ENCODE results near the gene RPS3.
"Not testable (repeated sequence)": the region's sequence is repeated elsewhere in the genome, so short reads cannot be mapped to it uniquely, and the experiment has no call there.

Gene RPS3

DNA sequence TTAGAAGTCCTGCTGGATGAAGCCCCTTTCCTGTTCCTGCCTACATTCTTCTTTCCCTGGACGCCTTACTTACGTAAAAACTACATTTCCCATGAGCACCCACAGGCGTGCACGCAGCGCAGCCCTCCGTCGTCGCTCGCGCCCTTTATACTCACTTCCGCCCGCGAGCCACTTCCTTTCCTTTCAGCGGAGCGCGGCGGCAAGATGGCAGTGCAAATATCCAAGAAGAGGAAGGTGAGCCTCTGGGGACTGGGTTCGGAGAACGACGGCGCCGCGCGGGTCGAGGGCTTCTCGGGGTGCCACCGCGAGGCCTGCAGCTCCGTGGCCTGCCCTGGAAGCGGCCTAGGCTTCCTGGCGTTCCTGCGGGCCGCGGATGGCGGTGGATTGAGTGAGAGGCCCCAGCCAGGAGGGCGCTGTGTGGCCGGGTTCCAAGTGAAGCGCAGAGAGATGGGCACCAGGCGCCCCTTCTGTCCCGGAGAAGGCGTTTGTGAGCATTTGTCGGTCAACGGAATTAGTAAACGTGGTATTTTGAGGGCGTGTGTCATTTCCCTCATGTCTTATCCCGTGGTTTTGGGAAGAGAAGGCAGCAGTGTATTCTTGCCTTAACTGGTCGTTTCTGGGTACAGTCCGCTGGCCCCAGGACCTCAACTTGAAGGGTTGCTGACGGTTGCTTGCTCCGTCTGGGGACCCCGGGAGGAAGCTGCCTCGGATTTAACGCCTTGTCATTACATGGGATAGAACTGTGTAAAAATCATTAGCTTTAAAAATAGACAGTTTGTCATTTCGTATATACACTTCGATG, at the start of gene RPS3:
Gene RPS3 (plus strand): TSS at position 175 of the 802 bp plus-strand sequence. CDS start 30 bp downstream, at position 205.
- DNase-seq (ENCODE audit: low read depth), result peak; percentile 73

DNA sequence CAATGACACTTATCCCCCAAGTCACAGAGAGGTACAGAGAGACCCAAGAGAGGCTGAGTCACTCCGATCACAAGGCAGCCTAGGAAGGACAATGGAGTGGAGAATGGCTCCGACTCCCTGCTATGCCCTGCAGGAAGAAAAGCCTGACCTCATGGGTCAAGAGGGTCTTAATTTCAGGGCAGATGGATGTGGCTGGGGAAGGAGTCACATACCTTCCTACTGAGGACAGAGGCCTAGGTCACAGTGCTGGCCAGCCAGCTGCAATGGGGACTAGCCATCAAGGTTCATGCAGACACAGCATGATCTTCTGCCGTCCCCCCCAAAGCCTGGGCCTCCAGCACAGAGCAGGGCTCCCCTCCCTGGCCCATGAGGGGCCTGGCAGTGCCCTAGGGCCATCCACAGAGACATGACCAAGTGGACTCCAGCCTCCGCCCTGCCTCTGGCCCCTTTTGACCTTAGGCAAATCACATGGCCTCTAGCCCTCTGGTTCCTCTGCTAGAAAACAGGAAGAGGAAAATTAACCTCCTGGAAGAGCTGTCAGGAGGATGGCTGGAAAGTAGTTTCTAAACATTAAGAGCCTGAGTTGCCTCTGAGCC, 49.7 kb upstream of the RPS3 start:
- DNase-seq (ENCODE audit: low read depth), result no peak

DNA sequence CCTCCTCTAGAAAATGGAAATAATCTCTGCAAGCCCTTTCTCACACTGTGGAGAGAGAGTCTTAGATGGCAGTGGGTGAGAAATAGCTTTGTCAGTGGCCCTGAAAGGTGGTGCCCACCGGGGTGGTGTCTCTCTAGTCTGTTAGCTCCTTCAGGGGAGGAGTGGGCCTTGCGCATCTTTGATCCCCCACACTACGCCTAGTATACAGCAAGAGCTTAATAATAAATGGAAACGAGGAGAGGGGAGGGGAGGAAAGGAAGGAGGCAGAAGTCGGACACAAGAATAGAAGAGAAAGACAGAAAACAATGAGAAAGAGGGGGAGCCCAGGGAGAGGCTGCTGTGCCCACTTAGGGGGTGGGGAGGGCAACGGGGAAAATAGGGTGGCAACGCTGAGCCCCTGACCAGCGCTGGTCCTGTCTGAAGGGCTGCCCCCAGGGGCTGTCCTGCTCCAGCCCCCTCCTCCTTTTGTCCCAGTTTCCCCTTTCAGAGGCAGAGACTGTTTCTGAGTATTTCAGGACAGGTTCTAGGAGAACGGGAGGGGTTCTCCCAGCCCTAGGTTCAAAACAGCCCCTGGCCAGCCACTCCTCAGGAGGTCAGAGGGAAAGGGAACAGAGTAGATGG, 49.1 kb upstream of the RPS3 start:
- DNase-seq (ENCODE audit: low read depth), result no peak

DNA sequence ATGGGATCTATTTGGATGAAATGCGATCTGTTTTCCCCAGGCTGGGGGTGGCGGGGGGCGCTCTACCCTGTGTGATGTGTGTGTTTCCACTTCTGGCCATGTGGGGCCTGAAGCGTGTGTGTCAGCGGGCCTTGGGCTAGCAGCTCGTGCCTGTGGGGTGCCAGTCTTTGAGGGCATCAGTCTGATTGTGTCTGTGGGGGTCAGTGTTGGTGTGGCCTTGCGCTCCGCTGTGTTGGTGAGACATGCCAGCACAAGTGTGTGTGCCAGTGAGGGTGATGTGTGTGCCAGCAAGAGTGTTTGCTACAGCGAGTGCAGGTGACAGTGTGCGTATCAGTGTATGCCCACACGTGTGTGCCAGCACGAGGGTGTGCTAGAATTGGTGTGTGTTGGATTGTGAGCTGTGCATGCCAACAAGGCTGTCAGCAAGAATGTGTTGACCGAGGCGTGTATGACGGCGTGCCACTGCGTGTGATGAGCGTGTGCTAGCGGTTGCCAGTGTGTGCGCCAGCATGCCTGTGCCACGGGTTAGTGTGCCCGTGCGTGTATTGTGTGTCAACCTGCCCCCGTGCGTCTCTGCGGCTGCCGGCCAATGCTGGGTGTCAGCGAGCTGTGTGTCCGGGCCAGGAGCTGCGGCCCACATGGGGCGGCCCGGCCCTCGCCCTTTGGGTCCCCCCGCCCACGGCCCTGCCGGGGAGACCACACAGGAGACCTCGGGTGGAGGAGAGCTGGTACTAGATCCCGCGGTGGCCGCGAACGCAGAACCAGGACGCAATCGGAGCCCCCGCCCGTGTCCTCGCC, 48.4 kb upstream of the RPS3 start:
- no peak for DNase-seq (ENCODE audit: low read depth)

DNA sequence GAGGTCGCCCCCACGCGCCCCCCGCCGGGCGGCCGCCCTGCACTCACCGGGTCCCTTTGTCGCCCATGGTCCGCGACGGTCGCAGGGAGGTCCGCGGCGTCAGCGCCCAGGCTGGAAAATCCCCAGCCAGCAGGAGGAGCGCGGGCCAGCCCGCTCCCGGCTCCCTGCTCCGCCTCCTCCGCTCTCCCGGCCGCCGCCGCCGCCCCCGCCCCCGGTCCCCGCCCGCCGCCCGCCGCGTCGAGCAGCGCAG, 47.9 kb upstream of the RPS3 start, which contains the start of gene ARRB1:
Gene ARRB1 (minus strand): TSS at position 121 of the 250 bp plus-strand sequence. CDS start 54 bp downstream, at position 67.
- DNase-seq (ENCODE audit: low read depth), result no peak

DNA sequence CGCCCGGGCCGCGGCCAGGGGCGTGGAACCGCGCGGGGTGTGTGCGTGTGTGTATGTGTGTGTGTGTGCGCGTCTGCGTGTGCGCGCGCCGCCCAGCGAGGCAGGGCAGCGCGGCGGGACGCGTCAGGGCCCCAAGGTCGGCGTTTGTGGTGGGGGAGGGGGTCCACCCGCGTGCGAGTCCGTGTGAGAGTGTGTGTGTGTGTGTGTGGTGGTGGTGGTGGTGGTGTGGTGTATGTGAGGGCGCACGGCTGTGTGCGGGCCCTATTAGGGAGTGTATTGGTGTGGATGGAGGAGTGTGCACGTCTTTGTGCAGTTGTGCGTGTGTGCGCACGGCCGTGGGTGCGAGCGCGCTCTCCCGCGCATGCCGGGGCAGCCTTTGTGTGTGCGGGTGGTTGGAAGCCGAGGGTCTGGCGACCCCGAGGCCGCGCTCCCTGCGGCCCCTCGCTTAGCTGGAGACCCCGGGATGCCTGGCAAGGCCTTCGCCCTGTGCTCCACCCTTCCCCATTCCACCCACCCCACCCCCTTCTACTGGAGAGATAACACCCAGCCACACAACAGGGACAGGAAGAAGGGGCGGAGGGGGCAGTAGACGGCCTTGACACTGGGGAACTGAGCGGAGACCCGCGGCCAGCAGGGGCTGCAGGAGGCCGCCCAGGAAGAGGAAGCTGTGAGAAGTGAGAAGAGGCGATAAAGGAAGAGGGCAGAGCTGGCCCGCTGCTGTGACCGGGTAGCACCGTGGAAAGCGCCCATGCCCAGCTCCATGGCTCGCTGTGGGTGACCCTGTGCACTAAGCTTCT, 47.3 kb upstream of the RPS3 start:
- DNase-seq (ENCODE audit: low read depth), result no peak

DNA sequence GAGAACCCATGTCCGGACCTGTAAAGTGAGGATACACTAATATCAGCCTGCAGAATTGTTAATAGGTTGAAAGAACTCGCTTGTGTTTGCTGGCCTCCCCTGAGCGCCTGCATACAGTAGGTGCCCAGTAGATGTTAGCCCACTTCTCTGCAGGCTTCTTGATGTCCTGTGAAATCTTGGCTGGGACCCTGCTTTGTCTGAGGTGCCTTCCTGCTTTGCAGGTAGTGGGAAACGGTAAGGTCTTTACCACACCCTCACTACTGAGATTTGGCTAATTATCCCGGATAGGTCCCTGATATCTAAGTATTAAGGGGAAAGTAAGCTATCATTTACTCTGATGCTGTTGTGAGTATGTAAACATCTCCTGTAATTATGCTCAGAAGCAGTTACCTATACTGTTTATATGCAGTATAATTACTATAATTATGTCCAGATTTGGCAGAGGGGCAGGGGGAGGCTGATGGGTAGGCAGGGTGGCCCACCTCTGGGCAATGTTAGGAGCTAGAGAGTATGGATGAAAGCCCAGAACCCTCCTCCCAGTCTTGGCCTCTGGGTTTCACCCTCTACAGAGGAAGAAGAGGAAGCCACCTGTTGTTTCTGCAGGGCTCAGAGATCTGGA, 46.6 kb upstream of the RPS3 start:
- no peak for DNase-seq (ENCODE audit: low read depth)

DNA sequence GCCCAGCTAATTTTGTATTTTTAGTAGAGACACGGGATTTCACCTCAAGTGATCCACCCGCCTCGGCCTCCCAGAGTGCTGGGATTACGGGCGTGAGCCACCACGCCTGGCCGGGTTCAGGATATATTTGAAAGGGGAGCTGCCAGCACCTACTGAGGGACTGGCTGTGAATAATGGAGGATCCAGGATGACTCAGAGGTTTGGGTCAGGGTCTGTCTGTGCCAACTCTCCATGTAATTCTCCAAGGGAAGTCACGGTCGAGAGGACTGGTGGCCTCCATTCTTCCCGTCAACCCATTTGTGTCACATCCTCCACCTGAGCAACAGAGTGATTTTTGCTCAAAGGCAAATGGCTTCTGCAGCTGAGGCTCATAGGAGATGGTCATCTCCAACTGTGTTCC, 44.3 kb upstream of the RPS3 start:
- no peak for DNase-seq (ENCODE audit: low read depth)

DNA sequence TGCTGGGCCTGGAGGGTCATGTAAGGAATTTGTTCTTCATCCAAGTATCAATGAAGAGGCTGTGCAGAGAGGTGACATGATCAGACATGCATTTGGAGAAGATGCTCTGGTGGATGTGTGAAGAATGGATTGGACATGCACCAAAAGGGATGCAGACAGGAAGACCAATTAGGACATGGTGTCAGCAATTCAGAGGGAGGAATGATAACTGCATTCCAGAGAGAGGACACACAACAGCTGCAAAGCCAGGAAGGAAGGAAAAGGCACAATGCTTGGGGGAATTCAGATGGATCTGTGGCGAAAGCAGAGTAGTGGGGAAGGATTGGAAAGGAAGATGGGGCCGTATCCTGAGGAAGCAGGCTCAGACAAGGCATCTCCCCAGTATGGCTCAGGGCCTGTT, 42.7 kb upstream of the RPS3 start:
- DNase-seq (ENCODE audit: low read depth), result no peak

DNA sequence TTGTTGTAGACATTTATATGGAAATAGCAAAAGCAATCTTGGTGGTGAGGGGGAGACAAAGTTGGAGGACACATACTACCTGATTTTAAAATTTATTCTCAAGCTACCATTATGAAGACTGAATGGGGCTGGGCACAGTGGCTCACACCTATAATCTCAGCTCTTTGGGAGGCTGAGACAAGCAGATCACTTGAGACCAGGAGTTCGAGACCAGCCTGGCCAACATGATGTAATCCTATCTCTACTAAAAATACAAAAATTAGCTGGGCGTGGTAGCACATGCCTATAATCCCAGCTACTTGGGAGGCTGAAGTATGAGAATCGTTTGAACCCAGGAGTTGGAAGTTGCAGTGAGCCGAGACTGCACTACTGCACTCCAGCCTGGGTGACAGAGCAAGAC, 37.0 kb upstream of the RPS3 start:
- not testable (repeated sequence) for DNase-seq (ENCODE audit: low read depth)

DNA sequence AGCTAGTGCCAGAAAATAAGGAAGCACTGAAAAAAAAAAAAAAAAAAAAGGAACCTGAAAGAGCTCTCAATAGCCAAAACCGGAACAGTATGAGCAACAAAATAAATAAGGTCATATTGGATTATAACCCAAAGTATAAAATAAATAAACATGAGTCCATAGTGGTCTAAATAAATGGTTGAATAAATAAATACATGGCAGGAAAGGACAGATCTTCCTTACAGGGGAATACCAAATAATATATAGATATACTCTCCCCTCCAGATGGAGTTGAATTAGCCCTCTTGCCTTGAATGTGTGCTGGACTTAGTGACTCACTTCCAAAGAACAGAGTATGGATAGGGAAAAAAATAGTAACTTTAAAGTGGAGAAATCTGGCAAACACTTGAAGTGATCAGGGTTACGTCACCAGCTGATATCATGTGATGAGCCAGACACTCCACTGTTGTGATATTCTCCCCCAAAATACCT, 33.6 kb upstream of the RPS3 start:
- DNase-seq (ENCODE audit: low read depth), result no peak

DNA sequence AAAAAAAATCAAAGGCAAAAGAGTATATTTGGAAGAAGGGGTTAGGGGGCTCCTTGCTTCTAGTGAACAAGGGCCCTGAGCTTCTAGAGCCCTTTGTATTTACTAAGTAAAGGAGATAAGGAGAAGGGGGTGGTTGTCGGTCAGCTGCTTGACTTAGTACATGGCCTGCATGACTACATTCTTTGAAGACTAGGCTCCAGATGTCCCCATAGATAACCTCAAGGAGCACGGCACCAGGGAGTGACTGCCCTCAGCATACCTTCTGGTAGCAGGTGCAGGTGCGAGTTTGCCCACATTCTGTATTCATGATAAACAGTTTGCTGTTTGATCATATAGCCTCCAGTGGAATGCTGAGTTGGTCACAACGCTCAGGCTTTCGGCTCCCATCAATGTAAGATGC, 32.5 kb upstream of the RPS3 start:
- DNase-seq (ENCODE audit: low read depth), result not testable (repeated sequence)

DNA sequence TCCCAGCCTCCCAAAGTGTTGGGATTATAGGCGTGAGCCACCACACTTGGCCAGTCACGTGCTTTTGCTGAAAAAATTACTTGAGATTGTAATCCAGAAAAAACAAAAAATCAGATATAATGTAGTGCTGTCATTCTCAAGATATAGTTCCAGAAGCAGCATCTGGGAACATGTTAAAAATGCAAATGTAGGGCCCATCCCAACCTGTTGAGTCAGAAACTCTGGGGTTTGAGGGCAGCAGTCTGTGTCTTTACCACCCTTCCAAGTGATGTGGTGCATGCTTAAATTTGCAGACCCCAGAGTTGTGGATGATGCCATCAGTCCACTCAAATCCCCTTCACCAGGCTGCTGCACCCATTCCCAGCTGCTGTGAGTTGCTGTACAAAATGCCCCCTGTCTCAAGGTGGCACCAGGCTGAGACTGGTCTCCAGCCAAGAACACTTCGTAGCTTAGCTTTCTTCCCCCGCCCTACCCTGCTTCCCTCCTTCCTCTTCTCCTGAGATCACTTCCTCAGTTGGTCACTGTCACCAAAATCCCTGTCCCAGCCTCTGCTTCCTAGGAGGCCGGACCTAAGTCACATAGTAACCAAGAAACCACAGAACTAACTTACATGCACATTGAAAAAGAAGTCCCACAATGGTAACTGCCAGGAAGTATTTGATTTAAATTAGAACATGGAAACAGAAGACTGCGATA, 29.6 kb upstream of the RPS3 start:
- no peak for DNase-seq (ENCODE audit: low read depth)

DNA sequence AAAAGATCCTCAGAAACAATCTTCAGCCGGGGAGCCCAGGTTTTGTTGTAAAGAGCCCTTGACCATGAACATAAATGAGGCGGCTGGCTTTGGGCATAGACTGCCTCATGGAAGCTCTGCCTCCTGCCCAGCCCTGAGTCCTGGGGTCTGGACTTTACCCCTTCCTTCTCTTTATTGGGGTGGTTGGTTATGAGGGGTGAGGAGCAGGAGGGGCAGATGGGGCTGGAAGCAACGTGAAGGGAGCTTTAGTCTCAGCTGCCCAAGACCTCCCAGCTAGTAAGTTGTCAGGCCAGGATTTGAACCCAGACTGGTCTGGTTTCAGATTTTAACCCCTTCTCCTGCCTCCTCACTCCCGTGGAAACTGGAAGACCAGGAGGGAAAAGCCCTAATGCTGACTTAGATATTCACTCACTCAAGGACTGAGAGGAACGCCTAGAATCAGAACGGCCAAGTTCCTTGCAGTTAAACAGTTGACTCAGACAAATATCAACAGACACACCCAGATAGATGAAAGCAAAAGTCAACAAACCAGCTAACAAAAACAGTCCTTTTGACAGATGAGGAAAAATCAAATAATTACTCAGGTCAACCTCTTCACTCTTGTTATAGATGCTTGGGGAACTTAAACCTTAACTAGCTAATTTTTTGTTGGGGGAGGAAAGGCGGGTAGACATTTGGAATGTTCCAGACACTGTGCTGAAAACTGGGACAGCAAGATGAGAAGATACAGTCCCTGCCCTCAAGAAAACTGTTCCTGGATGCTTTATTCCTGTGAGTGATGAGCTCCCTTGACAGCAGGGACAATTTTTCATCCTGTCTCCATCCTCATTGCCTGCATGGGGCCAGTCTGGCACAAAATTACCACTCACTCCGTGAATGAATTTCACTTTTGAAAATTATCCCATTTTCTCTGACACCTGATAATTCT, 27.1 kb upstream of the RPS3 start:
- DNase-seq (ENCODE audit: low read depth), result no peak

DNA sequence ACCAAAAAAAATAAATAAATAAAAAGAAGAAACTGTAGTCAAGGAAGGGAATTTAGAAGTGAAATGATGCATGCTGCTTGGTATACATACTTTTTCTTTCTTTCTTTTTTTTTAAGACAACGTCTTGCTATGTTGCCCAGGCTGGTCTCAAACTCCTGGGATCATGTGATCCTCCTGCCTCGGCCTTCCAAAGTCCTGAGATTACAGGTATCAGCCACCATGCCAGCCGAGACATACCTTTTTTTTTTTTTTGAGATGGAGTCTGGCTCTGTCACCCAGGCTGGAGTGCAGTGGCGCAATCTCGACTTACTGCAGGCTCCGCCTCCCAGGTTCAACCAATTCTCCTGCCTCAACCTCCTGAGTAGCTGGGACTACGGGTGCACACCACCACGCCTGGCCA, 26.1 kb upstream of the RPS3 start:
- DNase-seq (ENCODE audit: low read depth), result no peak

DNA sequence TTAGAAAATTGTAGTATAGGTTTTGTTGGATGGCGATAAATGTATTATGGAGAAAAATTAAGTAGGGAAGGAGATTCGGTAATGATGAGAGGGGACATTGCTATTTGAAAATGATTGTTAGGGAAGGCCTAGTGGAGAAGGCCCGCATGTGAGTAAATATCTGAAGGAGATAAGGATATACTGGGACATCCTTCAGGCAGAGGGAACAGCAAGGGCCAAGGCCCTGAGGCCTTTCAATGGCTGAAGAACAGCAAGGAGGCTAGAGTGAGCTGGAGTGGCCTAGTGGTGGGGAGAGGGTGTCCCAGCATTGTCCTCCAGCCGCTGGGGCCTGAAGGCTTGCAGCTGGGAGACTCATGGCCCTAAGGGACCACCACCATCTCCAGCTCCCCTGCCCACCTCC, 24.7 kb upstream of the RPS3 start:
- DNase-seq (ENCODE audit: low read depth), result no peak

DNA sequence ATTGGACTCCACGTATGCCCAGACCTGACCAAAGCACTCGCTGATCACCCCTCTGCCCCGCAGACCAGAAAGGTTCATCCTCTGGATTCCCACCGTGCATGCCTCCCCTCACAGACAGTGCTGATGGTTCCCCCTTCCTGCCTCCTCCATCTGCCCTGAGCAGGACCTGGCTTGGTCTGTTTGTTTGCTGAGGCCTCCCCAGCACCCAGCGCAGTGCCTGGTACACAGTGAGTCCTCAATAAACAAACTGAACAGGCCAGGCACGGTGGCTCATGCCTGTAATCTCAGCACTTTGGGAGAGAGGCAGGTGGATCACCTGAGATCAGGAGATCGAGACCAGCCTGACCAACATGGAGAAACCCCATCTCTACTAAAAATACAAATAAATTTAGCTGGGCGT, 23.7 kb upstream of the RPS3 start:
- no peak for DNase-seq (ENCODE audit: low read depth)

DNA sequence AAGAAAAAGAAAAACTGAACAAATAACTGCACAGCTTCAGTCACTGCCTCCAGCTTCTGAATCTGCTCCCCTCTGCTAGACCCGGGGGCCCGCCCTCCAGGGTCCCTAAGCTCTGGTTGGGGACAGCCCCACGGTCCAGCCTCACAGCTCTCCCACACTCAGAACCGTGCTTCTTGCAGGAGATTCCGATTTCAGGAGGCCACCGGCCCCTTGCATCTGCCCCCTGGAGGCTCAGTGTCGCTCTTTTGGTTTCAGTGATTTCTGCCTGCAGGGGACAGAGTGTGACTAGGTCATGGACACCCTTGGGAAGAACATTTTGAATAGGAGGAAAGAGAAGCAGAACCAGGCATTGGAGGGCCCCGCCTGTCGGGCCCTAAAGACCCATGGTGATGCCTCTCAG, 23.1 kb upstream of the RPS3 start:
- DNase-seq (ENCODE audit: low read depth), result no peak

DNA sequence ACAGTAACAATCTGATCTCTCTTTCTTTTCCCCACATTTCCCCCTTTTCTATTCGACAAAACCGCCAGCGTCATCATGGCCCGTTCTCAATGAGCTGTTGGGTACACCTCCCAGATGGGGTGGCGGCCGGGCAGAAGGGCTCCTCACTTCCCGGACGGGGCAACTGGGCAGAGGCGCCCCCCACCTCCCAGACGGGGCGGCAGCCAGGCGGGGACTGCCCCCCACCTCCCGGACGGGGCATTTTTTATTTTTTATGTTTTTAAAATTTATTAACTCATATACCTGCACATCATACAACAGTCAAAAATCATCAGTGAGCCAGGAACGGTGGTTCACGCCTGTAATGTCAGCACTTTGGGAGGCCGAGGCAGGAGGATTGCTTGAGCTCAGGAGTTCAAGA, 20.5 kb upstream of the RPS3 start:
- not testable (repeated sequence) for DNase-seq (ENCODE audit: low read depth)

DNA sequence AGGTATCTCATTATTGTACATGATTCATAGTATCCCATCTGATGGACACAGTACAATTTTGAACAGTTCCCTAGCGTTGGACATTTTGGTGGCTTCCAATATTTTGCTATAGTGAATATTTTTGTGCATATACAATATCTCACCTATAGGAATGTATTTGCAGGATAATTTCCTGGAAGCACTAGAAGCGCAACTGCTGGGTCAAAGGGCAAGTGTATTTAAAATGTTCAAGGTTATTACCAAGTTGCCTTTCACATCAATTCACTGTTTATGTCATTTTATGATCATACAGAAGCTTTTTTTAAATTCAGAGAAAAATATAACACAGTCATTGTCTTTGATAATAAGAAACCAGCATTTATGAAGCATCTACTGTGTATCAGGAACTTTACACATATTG, 19.1 kb upstream of the RPS3 start:
- DNase-seq (ENCODE audit: low read depth), result no peak
